Neural cell (in vitro differentiated cells): ENCODE results near the gene PLCB4. TPM values are rescaled to one million over a fixed set of nuclear protein-coding genes. Genes with fewer than 3 reads are reported as not detected.

Source experiments
- H2AFZ ChIP-seq: fragments of 200-600, 300-800 bp; sonication (generic), shearing (Covaris generic); 2 replicates; pipeline ENCODE4 v1.6.0; 2014; ENCODE audit warnings: low read depth, mild to moderate bottlenecking, antibody characterized with exemption, low read length, moderate library complexity
- H3F3A ChIP-seq: fragments of 200-600 bp; shearing (Covaris generic); 2 replicates; pipeline ENCODE4 v1.6.1; 2016; ENCODE audit warnings: mild to moderate bottlenecking, moderate library complexity, mixed read lengths, antibody characterized with exemption, low read length; ENCODE audit not compliant: insufficient read depth, poor library complexity, severe bottlenecking
- H3K27ac ChIP-seq: fragments of 200-600, 300-800 bp; sonication (generic), shearing (Covaris generic); 2 replicates; pipeline ENCODE4 v1.5.1; 2014; ENCODE audit warnings: mild to moderate bottlenecking, low read length, moderate library complexity
- H3K27me3 ChIP-seq: fragments of 300-800, 200-600 bp; sonication (generic), shearing (Covaris generic); 2 replicates; pipeline ENCODE4 v1.6.0; 2014; ENCODE audit warnings: mild to moderate bottlenecking, low read depth, low read length, moderate library complexity; ENCODE audit not compliant: insufficient read depth
- H3K36me3 ChIP-seq: fragments of 300-800, 200-600 bp; sonication (generic), shearing (Covaris generic); 2 replicates; pipeline ENCODE4 v1.5.1; 2014; ENCODE audit warnings: mild to moderate bottlenecking, antibody characterized with exemption, low read length, moderate library complexity; ENCODE audit not compliant: insufficient read depth
- H3K4me2 ChIP-seq: fragments of 300-800, 200-600 bp; sonication (generic), shearing (Covaris generic); 2 replicates; pipeline ENCODE4 v1.6.0; 2014; ENCODE audit warnings: mild to moderate bottlenecking, low read length
- H3K4me3 ChIP-seq: fragments of 300-800, 200-600 bp; sonication (generic), shearing (Covaris generic); 2 replicates; pipeline ENCODE4 v1.5.1; 2014; ENCODE audit warnings: mild to moderate bottlenecking, low read length, moderate library complexity
- H3K79me2 ChIP-seq: fragments of 200-600 bp; shearing (Covaris generic); replicated peaks from 2 replicates; pipeline ENCODE4 v1.6.0; 2014; ENCODE audit warnings: mild to moderate bottlenecking, low read length, moderate library complexity; ENCODE audit not compliant: insufficient read depth
- H3K9ac ChIP-seq: fragments of 300-800, 200-600 bp; sonication (generic), shearing (Covaris generic); 2 replicates; pipeline ENCODE4 v1.6.1; 2016; ENCODE audit warnings: mild to moderate bottlenecking, low read length, mixed read lengths
- H3K9me2 ChIP-seq: fragments of 200-600 bp; shearing (Covaris generic); 2 replicates; pipeline ENCODE4 v1.6.1; 2016; ENCODE audit warnings: mild to moderate bottlenecking, low read length, mixed read lengths; ENCODE audit not compliant: insufficient read depth
- H3K9me3 ChIP-seq: fragments of 200-600, 300-800 bp; sonication (generic), shearing (Covaris generic); 2 replicates; pipeline ENCODE4 v1.6.1; 2016; ENCODE audit warnings: mild to moderate bottlenecking, mixed run types, low read length, moderate library complexity, mixed read lengths
- H4K20me1 ChIP-seq: fragments of 200-600 bp; shearing (Covaris generic); 2 replicates; pipeline ENCODE4 v1.6.1; 2016; ENCODE audit warnings: mild to moderate bottlenecking, mixed run types; ENCODE audit not compliant: insufficient read depth
- EP300 ChIP-seq: fragments of 450-650 bp; conservative IDR thresholded peaks from 2 replicates; pipeline ENCODE4 v1.6.1; 2014; ENCODE audit warnings: antibody characterized with exemption, mild to moderate bottlenecking, moderate library complexity; ENCODE audit not compliant: poor library complexity, severe bottlenecking
- EZH2 ChIP-seq: fragments of 200-600, 300-800 bp; shearing (Covaris generic), sonication (generic); IDR thresholded peaks from 2 replicates; pipeline ENCODE4 v1.6.1; 2014; ENCODE audit warnings: antibody characterized with exemption, low read length, borderline replicate concordance, mild to moderate bottlenecking; ENCODE audit not compliant: insufficient read depth, poor library complexity, severe bottlenecking
- MXI1 ChIP-seq: fragments of 450-650 bp; conservative IDR thresholded peaks from 2 replicates; pipeline ENCODE4 v1.6.1; 2014; ENCODE audit warnings: antibody characterized with exemption, mild to moderate bottlenecking; ENCODE audit not compliant: poor library complexity, severe bottlenecking
- POLR2AphosphoS5 ChIP-seq: IDR thresholded peaks from 2 replicates; pipeline ENCODE4 v1.6.1; 2012
- RAD21 ChIP-seq: fragments of 450-650 bp; conservative IDR thresholded peaks from 2 replicates; pipeline ENCODE4 v1.6.1; 2014; ENCODE audit warnings: antibody characterized with exemption, mild to moderate bottlenecking, moderate library complexity
- REST ChIP-seq: IDR thresholded peaks from 2 replicates; pipeline ENCODE4 v1.6.1; 2012; ENCODE audit warnings: borderline replicate concordance
- SMC3 ChIP-seq: fragments of 450-650 bp; conservative IDR thresholded peaks from 2 replicates; pipeline ENCODE4 v1.6.1; 2014; ENCODE audit warnings: antibody characterized with exemption, mild to moderate bottlenecking, moderate library complexity; ENCODE audit not compliant: poor library complexity
- TAF1 ChIP-seq: IDR thresholded peaks from 2 replicates; pipeline ENCODE4 v1.6.1; 2012; ENCODE audit warnings: low read depth
- polyA plus RNA-seq: library from polyadenylated mRNA; depleted of rRNA; stranded (reverse); fragments of >200 nt; gene quantifications from 2 replicates; pipeline ENCODE4 v1.2.3, GENCODE V29; 2014
- TF ChIP-seq, protein P1 (sequence below): fragments of 450-650 bp; IDR thresholded peaks from 2 replicates; pipeline ENCODE4 v1.5.1; 2014; ENCODE audit warnings: antibody characterized with exemption, mild to moderate bottlenecking, moderate library complexity; ENCODE audit not compliant: poor library complexity, severe bottlenecking

The PLCB4 gene
- polyA plus RNA-seq, 1 donor from 2014 or later: 13.1 TPM

GRCh38 chr20:9269280-9269971, 200.5 kb downstream of the PLCB4 start:
- no peaks in the 10 kb centered on the region for H3K36me3 ChIP-seq
- TF ChIP-seq MXI1 (no peak), REST (no peak), POLR2AphosphoS5 (no peak), EZH2 (no peak), RAD21 (no peak), SMC3 (no peak), EP300 (no peak), TAF1 (no peak)
- TF ChIP-seq, protein P1, sequence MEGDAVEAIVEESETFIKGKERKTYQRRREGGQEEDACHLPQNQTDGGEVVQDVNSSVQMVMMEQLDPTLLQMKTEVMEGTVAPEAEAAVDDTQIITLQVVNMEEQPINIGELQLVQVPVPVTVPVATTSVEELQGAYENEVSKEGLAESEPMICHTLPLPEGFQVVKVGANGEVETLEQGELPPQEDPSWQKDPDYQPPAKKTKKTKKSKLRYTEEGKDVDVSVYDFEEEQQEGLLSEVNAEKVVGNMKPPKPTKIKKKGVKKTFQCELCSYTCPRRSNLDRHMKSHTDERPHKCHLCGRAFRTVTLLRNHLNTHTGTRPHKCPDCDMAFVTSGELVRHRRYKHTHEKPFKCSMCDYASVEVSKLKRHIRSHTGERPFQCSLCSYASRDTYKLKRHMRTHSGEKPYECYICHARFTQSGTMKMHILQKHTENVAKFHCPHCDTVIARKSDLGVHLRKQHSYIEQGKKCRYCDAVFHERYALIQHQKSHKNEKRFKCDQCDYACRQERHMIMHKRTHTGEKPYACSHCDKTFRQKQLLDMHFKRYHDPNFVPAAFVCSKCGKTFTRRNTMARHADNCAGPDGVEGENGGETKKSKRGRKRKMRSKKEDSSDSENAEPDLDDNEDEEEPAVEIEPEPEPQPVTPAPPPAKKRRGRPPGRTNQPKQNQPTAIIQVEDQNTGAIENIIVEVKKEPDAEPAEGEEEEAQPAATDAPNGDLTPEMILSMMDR: no peak
- H2AFZ ChIP-seq: no peak overlapping the region
- no peaks in the 10 kb centered on the region for H3K9me3 ChIP-seq
- H3K4me2 ChIP-seq: no peak overlapping the region
- H3K27ac ChIP-seq: no peak overlapping the region
- no peaks in the 10 kb centered on the region for H4K20me1 ChIP-seq
- no peak overlapping the region for H3K9ac ChIP-seq
- no peak overlapping the region for H3K4me3 ChIP-seq
- no peaks in the 10 kb centered on the region for H3K79me2 ChIP-seq
- H3F3A ChIP-seq: no peaks in the 10 kb centered on the region
- H3K9me2 ChIP-seq: no peaks in the 10 kb centered on the region
- H3K27me3 ChIP-seq: no peaks in the 10 kb centered on the region

DNA sequence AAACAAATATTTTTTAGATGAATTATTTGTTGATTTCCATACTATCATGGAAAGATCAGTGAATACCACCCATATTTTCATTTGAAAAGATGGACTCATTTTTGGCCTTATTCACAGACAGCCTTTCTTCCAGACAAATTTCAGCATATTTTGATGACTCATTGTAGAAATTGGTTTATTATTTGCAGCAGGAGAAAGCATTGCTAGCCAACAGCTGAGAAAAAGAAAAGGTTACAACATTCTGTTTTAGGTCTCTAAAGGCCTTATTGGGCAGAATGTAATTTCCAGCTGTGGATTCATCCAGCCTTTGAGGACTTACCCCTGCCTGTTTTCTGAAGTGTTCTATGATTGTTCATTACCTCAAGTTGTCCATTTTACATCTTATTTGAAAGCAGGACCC, 201.9 kb downstream of the PLCB4 start:
- Histone ChIP-seq H3K9me3 (no peaks in the 10 kb centered on the region), H3K4me2 (no peak overlapping the region), H3K4me3 (no peak overlapping the region), H3K9me2 (no peaks in the 10 kb centered on the region), H3K27ac (no peak overlapping the region), H3K36me3 (no peaks in the 10 kb centered on the region), H3K79me2 (no peaks in the 10 kb centered on the region), H4K20me1 (no peaks in the 10 kb centered on the region), H3K27me3 (no peaks in the 10 kb centered on the region), H3F3A (no peaks in the 10 kb centered on the region), H3K9ac (no peak overlapping the region), H2AFZ (no peak overlapping the region)
- TF ChIP-seq RAD21 (no peak), EZH2 (no peak)
